Stimulated activated CD8-positive, alpha-beta memory T cell treated with anti-CD3 and anti-CD28 coated beads, Interleukin-2, amount 100 ng/mL, for 48 hours (primary cell): ENCODE data around the gene IDH1.
"Not testable (repeated sequence)": the region's sequence is repeated elsewhere in the genome, so short reads cannot be mapped to it uniquely, and the experiment has no call there.

Experiments
- DNase-seq, 2 donors: peaks; one replicate each; pipeline ENCODE4 v3.0.0-alpha.2; 2020; ENCODE audit warnings: low read depth in 2 of 2

Gene IDH1

DNA sequence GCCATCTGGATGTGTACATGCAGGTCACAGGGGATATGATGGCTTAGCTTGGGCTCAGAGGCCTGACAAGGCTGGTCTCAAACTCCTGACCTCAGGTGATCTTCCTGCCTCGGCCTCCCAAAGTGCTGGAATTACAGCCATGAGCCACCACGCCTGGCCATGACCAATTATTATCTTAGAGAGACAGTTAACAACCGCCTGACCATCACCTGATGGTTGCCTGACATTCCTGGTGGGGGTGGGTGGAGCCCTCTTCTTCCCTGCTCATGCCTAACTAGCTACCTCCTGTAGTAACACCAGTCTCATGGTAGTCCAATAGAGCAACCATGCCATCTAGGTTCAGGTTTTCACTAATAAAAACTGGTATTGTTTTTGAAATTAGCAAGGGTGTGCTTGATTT is 33.0 kb downstream of the IDH1 start:
- DNase-seq = not testable (repeated sequence)

- no peak for DNase-seq
Measured at GRCh38 chr2:208210688-208211451, 44.0 kb downstream of the IDH1 start.

DNA sequence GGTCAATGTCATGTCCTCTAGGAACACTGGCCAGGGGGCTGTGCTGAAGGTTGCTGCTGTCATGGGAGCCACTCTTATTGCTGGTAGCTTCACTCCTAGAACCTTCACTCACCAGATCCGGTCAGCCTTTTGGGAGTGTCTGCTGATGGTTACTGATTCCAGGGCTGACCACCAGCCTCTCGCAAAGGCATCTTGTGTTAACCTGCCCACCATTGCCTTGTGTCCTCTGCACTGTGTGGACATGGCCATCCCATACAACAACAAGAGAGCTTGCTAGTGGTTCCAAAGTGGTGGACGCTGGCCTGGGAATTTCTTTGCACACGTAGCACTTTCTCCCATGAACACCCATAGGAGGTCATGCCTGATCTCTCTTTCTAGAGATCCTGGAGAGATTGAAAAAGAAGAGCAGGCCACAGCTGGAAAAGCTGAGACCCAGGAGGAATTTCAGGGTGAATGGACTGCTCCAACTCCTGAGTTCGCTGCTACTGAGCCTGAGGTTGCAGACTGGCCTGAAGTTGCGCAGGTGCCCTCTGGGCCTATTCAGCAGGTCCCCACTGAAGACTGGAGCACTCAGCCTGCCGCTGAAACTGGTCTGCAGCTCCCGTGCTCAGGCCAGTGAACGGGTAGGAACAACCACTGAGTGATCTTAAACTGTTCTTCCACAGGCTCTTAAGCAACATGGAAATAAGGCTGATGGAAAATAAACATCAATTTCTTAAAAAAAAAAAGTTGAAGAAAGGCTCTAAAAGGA is 46.4 kb downstream of the IDH1 start:
- no peak for DNase-seq

GRCh38 chr2:208207769-208208168 is 47.1 kb downstream of the IDH1 start:
- DNase-seq = no peak

GRCh38 chr2:208204166-208204565 is 50.7 kb downstream of the IDH1 start:
- no peak for DNase-seq

- DNase-seq = no peak
Measured at GRCh38 chr2:208195531-208195930, 59.3 kb downstream of the IDH1 start.

GRCh38 chr2:208192611-208193236 is 62.1 kb downstream of the IDH1 start:
- DNase-seq = no peak

- DNase-seq = no peak
Measured at GRCh38 chr2:208189810-208190503, 64.9 kb downstream of the IDH1 start, which contains the start of gene C2orf80. Gene C2orf80 (minus strand): TSS chr2:208190030. CDS start chr2:208186986, 3,044 bp downstream.

DNA sequence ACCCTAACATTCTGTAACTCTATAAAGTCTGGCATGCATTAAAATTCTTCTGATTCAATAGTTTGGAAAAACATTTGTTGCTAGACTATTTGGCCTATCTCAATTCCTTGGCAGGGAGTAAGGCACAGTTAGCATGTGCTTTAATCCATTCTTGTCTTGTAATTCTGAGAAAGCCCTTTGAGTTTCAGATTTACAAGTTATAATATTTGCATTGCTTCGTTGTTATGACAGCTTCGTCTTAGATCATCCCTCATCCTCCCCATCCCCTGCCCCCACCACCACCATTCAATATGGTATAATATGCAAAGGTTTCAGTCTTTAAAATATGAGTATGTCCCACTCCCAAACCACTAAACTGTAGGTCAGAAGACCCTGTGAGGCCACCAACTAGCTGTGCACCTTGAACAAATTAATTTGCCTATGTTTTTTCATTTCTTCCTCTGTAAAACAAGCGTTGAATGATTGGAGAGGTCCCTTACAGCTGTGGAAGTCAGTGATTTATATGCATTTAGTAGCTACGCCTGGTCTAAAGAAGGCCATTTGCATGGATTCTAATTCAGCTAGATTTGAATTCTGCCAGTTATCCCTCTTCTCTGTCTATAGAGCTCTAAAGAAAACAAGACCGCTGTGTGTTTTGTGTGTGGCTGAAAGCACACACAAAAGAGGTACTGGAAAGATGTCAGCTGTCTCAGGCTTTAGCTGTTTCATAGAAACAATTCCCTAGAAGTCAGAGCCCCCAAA is 65.6 kb downstream of the IDH1 start:
- no peak for DNase-seq

- no peak for DNase-seq
Measured at GRCh38 chr2:208186893-208187292, 68.0 kb downstream of the IDH1 start.

DNA sequence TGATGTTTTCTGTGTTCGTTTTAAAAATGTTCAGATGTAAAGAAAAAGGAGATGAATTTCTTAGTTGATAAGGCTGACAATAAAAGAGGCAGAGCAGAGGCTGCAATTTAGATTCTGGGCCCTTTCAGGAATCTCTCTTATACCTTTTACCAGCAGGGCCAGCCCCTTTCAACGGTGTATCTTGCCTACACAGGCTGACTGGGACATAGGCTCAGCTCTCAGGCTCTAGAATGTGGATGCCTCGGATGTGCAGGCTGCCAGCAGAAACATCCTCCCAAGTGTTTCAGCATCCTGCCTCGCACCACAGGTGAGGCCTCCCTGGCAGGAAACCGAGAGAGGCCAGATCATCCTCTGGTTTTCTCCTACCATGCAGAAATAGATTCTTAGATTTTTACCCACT is 68.4 kb downstream of the IDH1 start:
- no peak for DNase-seq
